Activated CD8-positive, alpha-beta memory T cell treated with anti-CD3 and anti-CD28 coated beads for 48 hours (primary cell): ENCODE results near the gene NTM.
"Not testable (repeated sequence)": the region's sequence is repeated elsewhere in the genome, so short reads cannot be mapped to it uniquely, and the experiment has no call there.

ENCODE experiments used
- DNase-seq, 3 experiments: peaks; one replicate each; pipeline ENCODE4 v3.0.0-alpha.2; 2020; ENCODE audit warnings: low read depth in 2 of 3, low spot score in 2 of 3

NTM gene

DNA sequence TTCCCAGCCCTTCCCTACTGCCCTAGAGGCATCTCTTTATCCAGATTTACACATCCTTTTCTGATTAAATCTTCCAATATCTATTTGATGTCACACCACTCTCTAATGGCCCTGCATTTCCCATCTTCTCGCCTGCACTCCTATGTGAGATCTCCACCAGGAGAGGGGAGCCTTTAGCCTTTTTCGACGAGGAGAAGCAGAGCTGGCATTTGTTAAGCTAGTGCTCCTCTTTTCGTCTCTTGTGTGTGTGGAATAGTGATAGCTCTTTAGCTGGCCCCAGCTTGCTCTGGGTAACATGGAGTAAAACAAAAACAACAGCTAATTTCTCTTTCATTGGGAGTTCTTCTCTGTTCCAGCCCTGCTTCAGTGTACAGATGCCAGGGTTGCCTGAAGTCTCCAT, 536.5 kb downstream of the NTM start:
- DNase-seq: no peak

DNA sequence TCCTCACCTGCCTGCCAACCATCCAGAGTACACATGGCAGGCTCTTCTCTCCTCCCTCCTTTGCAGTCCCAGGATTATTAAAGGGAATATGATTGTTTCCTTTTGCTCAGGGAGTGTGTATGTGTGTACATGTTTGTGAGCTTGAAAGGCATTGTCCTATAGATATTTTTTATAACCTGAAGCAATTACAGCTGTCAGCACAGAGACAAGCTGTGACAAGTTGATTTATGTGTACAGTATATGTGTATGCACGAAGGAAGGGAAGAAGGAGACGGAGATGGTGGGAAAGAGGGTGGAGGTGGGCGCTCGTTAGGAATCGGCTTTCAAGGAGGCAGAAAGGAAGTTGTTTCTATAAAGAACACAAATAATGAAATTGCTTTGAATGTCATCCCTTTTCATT, 537.0 kb downstream of the NTM start:
- no peak for DNase-seq

DNA sequence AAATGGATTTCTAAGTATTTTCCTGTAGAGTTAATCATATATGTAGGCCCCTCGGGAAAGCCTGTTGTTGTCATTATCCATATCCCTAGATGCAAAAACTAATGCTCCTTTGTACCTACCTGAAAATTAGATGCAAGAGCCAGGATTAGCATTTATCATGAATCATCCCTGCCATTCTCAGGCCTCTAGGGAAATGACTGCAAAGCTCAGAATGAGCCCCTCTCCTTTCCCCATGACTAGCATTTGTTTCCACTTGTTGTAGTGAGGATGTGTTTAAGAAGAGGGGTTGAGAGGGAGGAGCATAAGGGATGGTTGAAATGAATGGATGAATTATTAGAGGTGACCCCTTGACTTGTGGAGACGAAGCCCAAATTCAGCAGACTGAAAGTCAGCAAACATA, 537.9 kb downstream of the NTM start:
- no peak for DNase-seq

DNA sequence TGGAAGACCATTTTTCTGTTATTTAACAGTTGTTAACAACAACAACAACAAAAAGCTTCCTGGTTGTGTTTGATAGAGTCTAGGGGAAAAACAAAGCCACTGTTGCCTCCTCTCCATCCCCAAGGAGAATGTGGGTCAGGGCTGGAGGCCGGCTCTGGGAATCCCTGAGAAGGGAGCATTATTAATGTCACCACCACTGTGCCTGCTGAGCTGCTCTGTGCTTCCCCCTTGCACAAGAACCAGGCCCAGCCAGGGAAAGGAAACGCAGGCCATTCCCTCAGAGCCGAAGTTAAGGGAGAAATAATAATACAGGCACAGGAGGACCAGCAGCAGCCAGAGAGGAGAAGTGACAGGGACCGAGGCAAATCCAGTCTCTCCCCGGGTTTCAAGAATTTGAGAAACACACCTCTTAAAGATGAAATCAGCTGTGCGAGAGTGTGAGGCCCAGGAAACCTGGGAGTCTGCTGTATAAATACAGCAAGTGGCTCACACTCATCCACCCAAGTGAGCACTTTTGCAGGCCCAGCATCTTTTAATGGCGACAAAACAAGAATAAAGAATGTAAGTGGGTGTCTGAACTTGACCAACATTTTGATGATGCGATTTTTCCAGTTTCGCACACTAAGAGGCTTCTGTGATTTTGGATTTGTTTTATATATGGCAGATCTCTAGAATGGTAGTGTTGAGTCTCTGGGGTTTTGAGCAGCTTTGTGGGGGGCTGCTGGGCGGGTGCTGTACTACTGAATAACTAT, 539.2 kb downstream of the NTM start:
- DNase-seq: no peak

DNA sequence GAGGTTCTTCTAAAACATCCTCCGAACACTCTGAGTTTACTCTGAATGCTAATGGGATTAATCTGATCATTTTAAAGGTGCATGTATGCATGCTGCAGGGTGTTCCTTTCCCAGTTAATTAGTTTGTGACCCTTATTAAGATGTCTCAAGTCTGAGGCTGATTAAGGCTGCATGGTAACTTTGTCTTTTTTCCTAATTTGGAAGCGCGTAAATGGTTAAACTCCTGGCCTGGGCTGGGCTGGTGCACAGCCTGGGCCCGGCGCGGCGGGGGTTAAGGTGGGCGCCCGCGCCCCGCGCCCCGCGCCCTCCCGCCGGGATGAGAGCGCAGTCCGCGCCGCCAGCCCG, 539.7 kb downstream of the NTM start:
- no peak for DNase-seq

DNA sequence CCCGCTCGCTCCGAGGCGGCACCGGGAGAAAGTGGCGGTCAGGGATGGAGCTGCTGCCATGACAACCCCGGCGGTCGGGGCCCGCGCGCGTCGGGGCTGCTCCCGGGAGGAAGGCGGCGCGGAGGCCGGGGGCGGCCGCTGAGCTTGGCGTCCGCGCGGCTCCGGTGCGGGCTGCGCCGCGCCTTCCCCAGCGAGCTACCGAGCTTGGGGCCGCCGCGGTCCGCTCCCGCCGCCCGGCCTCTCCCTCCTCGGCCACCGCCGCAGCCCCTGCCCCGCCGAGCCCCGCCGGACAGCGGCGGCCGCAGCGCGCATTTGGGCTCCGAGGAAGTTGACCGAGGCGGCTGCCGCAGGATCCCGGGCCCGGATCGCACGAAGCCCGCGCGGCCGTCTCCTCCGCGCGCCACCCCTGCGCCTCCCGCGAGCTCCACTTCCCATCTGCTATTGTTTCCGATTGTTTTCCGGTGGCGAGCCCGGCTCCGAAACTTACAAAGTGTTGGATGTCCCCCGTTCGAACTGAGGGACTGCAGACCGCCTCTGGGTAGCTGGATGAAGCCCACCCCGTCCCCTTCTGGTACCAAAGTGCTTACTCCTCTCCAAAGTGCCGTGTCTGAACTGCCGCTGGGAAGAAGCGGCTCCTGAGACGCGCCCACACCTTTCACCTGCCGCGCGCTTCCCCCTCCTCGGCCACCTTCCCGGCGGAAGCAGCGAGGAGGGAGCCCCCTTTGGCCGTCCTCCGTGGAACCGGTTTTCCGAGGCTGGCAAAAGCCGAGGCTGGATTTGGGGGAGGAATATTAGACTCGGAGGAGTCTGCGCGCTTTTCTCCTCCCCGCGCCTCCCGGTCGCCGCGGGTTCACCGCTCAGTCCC, 540.3 kb downstream of the NTM start:
- no peak for DNase-seq

DNA sequence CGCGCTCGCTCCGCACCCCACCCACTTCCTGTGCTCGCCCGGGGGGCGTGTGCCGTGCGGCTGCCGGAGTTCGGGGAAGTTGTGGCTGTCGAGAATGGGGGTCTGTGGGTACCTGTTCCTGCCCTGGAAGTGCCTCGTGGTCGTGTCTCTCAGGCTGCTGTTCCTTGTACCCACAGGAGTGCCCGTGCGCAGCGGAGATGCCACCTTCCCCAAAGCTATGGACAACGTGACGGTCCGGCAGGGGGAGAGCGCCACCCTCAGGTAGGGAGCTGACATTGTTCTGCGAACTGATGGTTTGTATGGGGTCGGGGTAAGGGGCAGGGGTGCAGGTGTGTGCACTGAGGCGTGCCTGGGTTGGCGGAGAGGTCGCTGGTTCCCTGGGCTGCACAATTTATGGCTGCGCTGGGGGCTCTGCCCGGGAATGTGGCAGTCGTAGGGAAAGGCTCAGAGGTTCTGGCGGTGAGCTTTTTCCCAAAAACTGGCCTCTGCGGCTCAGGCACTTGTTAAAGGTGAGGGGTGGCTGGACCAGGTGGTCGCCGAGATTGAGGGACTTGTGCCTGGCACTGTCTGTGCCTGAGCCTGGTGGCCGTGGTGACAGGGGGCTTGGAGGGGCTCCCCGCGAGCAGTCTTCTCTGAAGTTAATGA, 541.1 kb downstream of the NTM start:
- not testable (repeated sequence) for DNase-seq

DNA sequence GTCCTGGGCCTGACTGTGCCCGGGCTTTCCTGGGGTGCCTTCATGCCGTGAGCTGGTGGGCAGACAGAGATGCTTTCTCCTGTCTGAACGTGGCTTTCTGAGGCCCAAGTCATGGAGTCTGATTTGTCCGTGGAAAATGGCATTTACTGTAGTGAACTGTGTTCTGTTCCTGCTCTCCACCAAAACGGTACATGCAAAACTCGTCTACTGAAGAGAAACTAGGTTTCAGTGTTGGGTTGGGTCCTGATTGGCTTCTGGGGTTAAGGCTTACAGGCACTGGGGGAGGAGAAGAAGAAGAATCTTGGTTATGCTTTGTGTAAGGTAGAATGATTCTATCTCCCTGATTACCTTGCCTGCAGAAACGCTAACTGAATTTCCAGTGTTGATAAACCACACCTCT, 541.7 kb downstream of the NTM start:
- DNase-seq: no peak

DNA sequence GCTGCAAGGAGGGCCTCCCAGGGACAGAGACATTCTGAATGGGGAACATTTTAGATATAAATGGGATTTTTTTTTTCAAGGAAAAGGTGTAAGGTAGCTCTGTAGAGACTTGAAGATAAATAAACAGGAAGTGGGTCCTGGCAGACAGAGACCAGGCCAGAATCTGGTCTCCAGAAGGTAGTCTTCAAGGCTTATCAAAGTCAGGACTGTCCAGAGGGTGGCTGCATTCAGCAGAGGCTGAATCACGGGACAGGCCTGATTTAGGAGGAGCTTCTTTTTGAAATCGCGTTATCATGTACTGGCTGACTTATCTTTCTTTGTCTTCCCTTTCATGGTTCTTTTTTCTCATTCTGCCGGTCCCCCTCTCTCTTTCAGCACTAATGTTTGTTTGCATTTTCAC, 542.9 kb downstream of the NTM start:
- no peak for DNase-seq

DNA sequence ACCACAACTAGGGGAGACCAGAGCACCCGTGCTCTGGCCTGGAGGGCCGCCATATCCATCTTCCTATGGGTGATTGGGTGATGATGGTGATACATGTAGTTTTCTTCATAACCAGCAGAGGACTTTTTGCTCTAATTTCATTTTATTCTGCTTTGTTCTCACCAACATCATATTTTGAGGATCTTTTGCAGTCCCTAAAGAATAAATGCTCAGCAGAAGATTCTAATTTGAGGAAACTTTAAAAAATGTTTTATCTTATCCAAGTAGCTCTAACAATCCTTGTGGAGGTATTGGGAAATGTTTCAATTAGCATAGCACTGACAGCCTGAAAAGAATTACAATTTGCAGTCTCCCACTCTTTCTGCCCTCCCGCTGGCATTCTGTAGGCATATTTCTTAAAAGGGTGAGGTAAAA, 544.0 kb downstream of the NTM start:
- no peak for DNase-seq

DNA sequence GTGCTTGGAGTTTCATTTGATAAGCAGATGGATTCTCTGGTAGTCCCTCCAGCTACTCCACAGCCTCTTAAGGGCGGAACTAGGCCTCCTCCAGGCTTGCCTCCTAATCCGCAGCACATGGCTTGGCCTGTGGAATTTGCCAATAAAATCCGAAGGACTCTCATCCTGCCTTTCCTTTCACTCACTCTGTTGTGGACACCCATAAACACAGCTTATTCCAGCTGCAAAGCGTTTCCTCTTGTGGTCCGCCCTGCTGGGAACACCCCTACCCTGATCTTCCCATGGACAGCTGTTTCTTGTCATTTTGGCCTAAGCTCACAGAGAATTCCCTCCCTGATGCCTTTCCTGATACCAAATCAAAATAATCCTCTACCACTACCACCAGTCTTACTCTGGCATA, 546.2 kb downstream of the NTM start:
- no peak for DNase-seq

DNA sequence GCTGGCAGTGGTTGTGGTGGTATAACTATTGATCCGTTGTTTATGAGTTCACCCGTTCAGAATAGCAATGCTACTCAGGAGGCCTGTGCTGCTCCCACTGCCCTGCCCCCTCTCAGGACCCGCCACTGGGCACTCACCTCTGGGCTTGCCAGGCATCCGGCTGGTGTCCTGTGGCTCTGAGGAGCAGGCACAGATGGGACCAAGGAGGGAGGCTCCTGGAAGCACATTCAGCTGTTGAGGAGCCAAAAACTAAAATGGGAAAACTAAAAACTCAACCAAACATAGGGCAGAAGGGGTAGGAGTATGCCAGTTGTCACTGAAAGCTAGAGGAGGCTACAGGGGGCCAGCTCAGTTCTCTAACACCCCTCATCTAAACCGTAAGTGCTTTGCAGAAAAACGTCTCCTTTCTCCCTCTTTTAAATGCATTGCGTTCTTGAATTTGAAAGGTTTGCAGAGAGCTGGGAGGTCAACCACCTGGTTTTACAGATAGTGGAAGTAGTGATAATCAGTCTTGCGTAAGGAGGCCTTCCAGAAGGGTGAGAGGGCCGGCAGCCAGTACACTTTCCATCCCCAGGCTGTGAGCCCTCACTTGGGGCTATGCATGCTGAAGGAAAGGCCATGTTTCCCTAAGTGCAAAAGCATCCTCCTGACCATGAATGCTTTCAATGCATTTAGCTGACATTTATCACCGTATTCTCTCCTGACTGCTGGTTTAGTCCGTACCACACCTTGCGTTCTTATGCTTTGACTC, 547.4 kb downstream of the NTM start:
- DNase-seq: no peak

DNA sequence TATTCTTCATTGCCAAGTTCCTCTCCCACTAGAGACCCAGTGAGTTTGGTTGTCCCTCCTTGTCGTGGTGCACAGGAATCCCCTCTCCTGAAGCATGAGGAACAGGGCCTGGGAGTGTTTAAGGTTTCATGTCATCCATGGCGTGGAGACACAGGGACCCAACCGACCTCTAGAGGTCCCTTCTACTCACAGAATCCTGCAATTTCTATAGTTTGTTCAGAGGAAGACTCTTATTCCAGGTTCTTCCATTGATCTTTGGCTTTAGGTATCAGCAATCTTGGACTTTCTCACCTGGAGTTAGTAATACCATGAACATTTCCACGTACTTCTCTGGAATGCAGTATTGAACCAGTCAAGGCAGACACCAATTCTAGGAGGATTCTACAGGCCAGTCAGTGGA, 548.2 kb downstream of the NTM start:
- no peak for DNase-seq

DNA sequence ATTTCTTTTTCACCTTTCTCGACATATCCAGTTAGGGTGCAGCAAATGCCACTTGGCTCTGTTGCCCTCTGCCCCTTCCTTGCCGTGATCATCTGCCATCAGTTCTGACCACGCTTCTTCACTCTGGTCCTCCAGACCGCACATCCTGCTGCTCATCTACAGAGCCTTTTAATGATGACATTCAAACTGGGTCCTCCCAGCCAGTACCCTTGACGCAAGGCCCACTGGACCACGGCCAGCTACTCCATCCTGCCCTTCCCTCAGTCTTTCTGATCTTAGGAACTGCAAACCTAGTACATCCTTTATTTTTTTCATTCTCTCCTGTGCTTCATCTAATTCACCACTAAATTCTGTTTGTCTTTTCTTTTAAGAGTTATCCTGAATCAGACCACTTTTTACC, 551.8 kb downstream of the NTM start:
- no peak for DNase-seq

DNA sequence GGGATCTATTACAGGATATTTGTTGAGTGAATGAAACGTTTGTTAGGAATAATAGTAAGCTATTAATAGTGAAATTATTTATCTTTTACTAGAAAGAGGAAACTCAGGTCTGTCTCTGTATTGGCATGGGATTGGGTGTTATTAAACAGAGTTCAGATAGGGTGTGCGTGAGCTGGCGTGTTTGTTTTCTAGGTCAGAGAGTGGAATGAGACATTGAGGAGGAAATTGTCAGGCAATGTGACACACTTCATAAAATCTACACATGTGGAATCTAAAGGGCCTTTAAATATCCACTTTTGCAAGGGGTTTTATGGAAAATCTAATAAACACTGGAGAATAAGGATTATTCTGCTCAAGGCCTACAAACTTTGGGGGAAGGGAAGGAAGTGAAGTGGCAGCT, 552.9 kb downstream of the NTM start:
- no peak for DNase-seq

DNA sequence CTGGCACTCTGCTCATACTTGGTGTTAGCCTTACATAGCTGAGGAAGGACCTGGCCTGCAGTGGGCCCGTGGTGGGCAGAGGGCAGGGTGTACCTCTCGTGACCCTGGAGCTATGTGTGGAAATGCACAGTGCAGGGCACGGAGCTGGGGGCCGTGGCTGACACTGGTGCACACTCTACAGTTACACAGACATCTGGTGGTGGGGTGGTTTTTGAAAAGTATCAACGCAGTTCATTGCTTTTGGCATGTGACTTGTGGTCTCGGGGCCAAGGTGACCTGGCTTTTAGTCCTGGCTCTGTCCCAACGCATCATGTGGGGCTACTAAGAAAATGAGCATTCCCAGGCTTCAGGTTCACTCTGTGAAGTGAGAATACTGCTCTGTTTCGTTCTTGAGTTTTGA, 553.6 kb downstream of the NTM start:
- DNase-seq: no peak

DNA sequence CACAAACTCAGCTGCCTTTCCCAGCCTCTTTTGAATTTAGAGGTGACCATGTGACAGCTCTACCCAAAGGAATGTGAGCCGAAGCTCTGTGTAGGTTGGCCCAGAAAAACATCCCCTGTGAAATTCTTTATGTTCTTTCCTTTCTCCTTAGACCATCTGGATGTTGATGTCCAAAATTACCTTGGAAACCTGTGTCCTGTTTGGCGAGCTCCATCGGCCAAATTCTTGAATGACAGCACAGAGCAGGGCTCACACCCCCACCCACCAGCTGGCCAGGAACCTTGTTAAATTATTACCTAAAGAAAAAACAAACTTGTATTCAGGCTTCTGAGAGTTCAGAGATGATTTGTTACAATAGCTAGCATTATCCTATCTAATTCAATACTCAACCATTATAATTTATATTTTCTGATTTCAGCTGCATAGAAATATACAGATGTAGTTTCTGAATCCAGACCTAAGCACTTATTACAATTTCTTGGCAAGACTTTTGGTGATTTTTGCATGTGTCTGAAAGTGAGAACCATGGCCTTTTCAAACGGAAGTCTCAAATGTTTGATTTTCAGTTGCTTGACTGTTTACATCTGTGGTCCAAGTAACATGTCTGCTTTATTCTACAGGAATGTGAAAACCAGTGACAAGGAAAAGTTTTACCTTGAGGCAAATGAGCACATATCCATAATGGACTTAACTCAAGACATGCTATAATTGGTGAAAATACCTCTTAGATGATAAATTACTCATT, 554.2 kb downstream of the NTM start:
- DNase-seq: no peak

DNA sequence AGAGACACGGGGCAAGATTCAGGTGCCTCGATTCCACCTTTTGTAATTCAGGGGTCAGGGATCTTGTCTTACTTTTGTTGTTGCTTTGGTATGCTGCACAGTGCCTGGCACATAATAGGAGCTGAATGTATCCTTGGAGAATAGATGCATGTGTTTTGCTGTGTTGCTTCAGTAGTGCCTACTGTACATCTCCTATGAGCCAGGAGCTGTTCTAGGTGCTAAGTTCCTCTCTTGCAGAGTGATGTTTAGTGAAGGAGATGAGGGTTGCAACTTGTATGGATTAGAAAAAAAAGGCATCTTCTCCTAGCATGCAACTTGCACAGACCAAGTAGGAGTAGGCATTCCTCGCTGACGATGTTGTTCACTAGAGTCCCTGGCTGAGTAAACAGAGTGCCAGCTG, 555.4 kb downstream of the NTM start:
- DNase-seq: no peak

DNA sequence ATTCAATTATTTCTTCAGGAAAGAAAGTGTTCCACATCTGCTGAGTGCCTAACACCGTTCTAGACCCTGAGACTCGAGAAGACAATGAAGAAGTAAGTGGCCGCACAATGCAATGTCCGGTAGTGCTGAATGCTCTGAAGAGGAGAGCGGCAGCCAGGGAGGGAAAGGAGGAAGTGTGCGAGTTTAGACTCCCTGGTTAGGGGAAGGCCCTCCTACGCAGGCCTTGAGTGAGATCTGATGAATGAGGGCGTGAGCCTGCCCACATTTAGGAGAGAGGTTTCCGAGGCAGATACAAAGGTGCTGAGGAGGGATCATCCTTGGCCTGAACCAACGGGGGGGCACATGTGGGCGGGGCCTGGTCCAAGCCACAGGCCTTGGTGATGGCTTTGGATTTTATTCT, 558.6 kb downstream of the NTM start:
- no peak for DNase-seq

DNA sequence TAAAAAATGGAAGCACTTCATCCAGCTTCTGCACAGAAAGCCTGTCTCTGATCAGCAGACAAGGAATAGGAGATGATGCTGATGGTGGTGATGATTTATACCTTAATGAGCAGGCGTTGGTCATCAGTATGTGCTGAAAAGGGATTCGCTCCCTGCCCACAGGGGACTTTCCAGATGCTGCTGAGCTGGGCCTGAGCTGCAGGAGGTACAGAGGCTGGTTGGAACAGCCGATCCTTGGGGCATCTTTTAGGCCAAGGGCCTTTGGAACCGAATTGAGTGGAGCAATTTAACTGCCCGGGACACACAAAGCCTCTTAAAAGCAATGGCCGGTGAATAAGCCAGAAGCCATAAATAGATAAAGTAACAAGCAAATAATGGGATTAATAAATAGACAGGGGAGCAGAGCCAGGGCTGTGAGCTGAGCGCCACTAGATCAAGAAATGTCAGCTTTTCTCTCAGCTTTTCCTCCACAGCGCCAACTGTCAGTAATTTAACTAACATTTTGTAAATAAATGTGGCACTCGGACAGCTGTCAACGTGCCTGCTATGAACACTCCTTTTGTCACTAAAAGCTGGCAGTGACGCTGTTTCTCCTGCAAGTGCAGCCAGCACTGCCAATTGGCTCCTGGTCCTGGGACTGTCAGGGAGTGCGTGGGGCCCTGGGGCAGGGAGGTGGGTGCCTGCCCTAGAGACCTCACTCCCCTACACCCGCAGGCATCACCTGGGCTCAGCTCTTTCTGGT, 562.3 kb downstream of the NTM start:
- no peak for DNase-seq
